ENCODE results near the gene FOXL2NB.

DNA sequence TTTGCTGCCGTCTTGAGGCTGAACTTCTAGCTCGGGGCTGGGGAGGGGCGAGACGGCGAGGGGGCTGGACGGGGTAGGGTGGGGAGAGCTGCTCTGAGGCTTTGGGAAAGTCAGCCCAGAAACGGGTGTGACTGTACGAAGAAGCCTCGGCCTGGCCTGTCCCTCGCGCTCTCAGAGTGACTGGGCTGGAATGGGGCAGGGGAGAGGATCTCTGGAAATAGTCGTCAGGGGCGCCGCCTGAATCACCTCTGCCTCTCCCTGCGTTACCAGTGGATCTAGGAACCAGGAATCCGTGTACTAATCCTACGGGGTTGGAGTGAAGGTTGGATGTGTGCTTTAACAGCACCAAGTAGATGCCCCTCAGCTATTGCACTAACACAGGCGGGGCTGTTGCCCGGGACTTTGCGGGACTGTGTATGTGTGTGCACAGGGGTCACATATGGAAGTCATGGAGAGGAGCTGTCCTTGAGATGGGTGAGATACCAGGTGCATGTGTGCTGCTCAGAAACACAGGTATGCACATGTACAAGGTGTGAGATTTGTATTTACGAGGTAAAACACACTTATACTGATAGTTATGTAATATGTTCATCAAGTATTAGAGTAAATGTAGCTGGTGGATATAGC lies 591 bp downstream of the FOXL2NB start:
- TF ChIP-seq, protein P1, sequence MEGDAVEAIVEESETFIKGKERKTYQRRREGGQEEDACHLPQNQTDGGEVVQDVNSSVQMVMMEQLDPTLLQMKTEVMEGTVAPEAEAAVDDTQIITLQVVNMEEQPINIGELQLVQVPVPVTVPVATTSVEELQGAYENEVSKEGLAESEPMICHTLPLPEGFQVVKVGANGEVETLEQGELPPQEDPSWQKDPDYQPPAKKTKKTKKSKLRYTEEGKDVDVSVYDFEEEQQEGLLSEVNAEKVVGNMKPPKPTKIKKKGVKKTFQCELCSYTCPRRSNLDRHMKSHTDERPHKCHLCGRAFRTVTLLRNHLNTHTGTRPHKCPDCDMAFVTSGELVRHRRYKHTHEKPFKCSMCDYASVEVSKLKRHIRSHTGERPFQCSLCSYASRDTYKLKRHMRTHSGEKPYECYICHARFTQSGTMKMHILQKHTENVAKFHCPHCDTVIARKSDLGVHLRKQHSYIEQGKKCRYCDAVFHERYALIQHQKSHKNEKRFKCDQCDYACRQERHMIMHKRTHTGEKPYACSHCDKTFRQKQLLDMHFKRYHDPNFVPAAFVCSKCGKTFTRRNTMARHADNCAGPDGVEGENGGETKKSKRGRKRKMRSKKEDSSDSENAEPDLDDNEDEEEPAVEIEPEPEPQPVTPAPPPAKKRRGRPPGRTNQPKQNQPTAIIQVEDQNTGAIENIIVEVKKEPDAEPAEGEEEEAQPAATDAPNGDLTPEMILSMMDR (IDR thresholded peaks at IDR 0.05; ENCODE audit: insufficient read depth, low read length, poor library complexity, severe bottlenecking): no peak
- no peak for TF ChIP-seq EZH2phosphoT487 (conservative IDR thresholded peaks at IDR 0.05; ENCODE audit: low read length)

All from SU-DHL-6 (cell line).